Fibroblast of lung (primary cell): ENCODE data around the gene HMGXB4. TPM values are rescaled to one million over a fixed set of nuclear protein-coding genes. Genes with fewer than 3 reads are reported as not detected.

Source experiments
- DNase-seq, 2 donors: peaks; one replicate each; pipeline versions ENCODE4 v3.0.0 to v3.0.0-alpha.2; 2010; ENCODE audit warnings: low read depth in 2 of 2
- H2AFZ ChIP-seq: 2 replicates; pipeline ENCODE4 v1.5.1; 2012; ENCODE audit warnings: low read length, control low read depth, inconsistent platforms
- H3K27ac ChIP-seq: 2 replicates; pipeline ENCODE4 v1.5.1; 2011; ENCODE audit warnings: low read length, control low read depth; ENCODE audit not compliant: insufficient read depth
- H3K27me3 ChIP-seq: 2 replicates; pipeline ENCODE4 v1.5.1; 2011; ENCODE audit warnings: mild to moderate bottlenecking, low read length; ENCODE audit not compliant: control insufficient read depth, insufficient read depth
- H3K36me3 ChIP-seq: 2 replicates; pipeline ENCODE4 v1.5.1; 2011; ENCODE audit warnings: low read length; ENCODE audit not compliant: control insufficient read depth, insufficient read depth
- H3K4me1 ChIP-seq: 2 replicates; pipeline ENCODE4 v1.5.1; 2011; ENCODE audit warnings: low read length; ENCODE audit not compliant: control insufficient read depth, insufficient read depth; ENCODE audit errors: extremely low read depth
- H3K4me2 ChIP-seq: 2 replicates; pipeline ENCODE4 v1.5.1; 2011; ENCODE audit warnings: low read length, control low read depth; ENCODE audit not compliant: insufficient read depth; ENCODE audit errors: extremely low read depth
- H3K4me3 ChIP-seq, 4 experiments: fragments of 200-600 bp in 1 of 4; sonication (generic) in 1 of 4; replicated peaks in 1 of 4; 2 replicates each; pipeline ENCODE4 v1.5.1; 2011 to 2016; ENCODE audit warnings: low read length in 4 of 4, low read depth in 3 of 4, mild to moderate bottlenecking in 3 of 4, control low read depth in 2 of 4, inconsistent platforms in 1 of 4, mixed read lengths in 1 of 4; ENCODE audit not compliant: insufficient read depth in 1 of 4; ENCODE audit errors: control extremely low read depth in 1 of 4
- H3K79me2 ChIP-seq: 2 replicates; pipeline ENCODE4 v1.5.1; 2012; ENCODE audit warnings: mild to moderate bottlenecking, low read length, inconsistent platforms; ENCODE audit not compliant: control insufficient read depth, insufficient read depth
- H3K9ac ChIP-seq: 2 replicates; pipeline ENCODE4 v1.5.1; 2011; ENCODE audit warnings: mild to moderate bottlenecking, low read length, control low read depth; ENCODE audit not compliant: insufficient read depth
- H3K9me3 ChIP-seq: 2 replicates; pipeline ENCODE4 v1.5.1; 2012; ENCODE audit warnings: low read depth, low read length; ENCODE audit not compliant: control insufficient read depth, insufficient read depth
- H4K20me1 ChIP-seq: 2 replicates; pipeline ENCODE4 v1.5.1; 2011; ENCODE audit warnings: low read length; ENCODE audit not compliant: control insufficient read depth, insufficient read depth; ENCODE audit errors: extremely low read depth
- CTCF ChIP-seq, 2 donors: IDR thresholded peaks in 1 of 2; conservative IDR thresholded peaks in 1 of 2; 1 replicate in 1 of 2; 2 replicates in 1 of 2; pipeline ENCODE4 v1.5.1; 2011 to 2012; ENCODE audit warnings: low read length in 2 of 2, control low read depth in 1 of 2, inconsistent platforms in 1 of 2, low read depth in 1 of 2, mild to moderate bottlenecking in 1 of 2
- EZH2 ChIP-seq: IDR thresholded peaks from 2 replicates; pipeline ENCODE4 v1.5.1; 2012; ENCODE audit warnings: low read length, control low read depth, mild to moderate bottlenecking; ENCODE audit errors: missing control alignments
- polyA plus RNA-seq, 2 donors: library from polyadenylated mRNA; depleted of rRNA in 1 of 2; stranded (reverse) in 1 of 2; unstranded in 1 of 2; fragments of >200 nt; gene quantifications; 2 replicates each; pipeline ENCODE4 v1.2.1, GENCODE V29; 2011 to 2012; ENCODE audit warnings: missing spikeins in 1 of 2
- total RNA-seq: library from RNA; depleted of rRNA; stranded (reverse); fragments of >200 nt; gene quantifications from 2 replicates; pipeline ENCODE4 v1.2.1, GENCODE V29; 2014

Gene HMGXB4
- total and polyA plus RNA-seq, 2 donors (not counting 1 experiment from before 2014, with no cell fraction given) = 17.3 to 31.2 TPM

- H4K20me1 ChIP-seq = no peaks in the 10 kb centered on the region
- no peak for DNase-seq
- no peaks in the 10 kb centered on the region for H3K9me3 ChIP-seq
- peaks cover 4% of the 10 kb centered on the region for H3K4me1 ChIP-seq
- H3K4me3 ChIP-seq = no peak overlapping the region
- no peak overlapping the region for H3K9ac ChIP-seq
- peaks cover 8% of the 10 kb centered on the region for H3K36me3 ChIP-seq
- H3K27ac ChIP-seq = no peak overlapping the region
- H2AFZ ChIP-seq = no peak overlapping the region
- peaks cover 1% of the 10 kb centered on the region for H3K79me2 ChIP-seq
- TF ChIP-seq CTCF (conservative IDR thresholded peaks at IDR 0.05 in 1 of 2, IDR thresholded peaks at IDR 0.05 in 1 of 2; ENCODE audit: low read depth in 1 of 2, low read length in 2 of 2) = no peak
- no peak for TF ChIP-seq EZH2
- no peak overlapping the region for H3K4me2 ChIP-seq
- H3K27me3 ChIP-seq = no peaks in the 10 kb centered on the region
These were observed 38.8 kb downstream of the HMGXB4 start for GRCh38 chr22:35296051-35296450.

GRCh38 chr22:35299217-35299672 lies 42.0 kb downstream of the HMGXB4 start:
- peak overlapping the region; percentile 60 to 93 (median 80) for H3K4me3 ChIP-seq
- H3K36me3 ChIP-seq = peaks cover 2% of the 10 kb centered on the region
- no peaks in the 10 kb centered on the region for H3K9me3 ChIP-seq
- H4K20me1 ChIP-seq = no peaks in the 10 kb centered on the region
- H3K4me2 ChIP-seq = peak overlapping the region; percentile 89
- peak overlapping the region; percentile 93 for H3K27ac ChIP-seq
- TF ChIP-seq CTCF (conservative IDR thresholded peaks at IDR 0.05 in 1 of 2, IDR thresholded peaks at IDR 0.05 in 1 of 2; ENCODE audit: low read depth in 1 of 2, low read length in 2 of 2) = no peak
- no peak for TF ChIP-seq EZH2
- peak; percentile 20 to 28 for DNase-seq
- peak overlapping the region; percentile 92 for H3K9ac ChIP-seq
- no peaks in the 10 kb centered on the region for H3K27me3 ChIP-seq
- peaks cover 7% of the 10 kb centered on the region for H3K79me2 ChIP-seq
- H2AFZ ChIP-seq = peak overlapping the region; percentile 87
- peaks cover 4% of the 10 kb centered on the region for H3K4me1 ChIP-seq

GRCh38 chr22:35299673-35300499 lies 42.6 kb downstream of the HMGXB4 start, which contains the start of gene TOM1:
TSS of gene TOM1 (plus strand) at chr22:35299894. CDS start at chr22:35299929, 35 bp downstream.
- Histone ChIP-seq H3K36me3 (peaks cover 3% of the 10 kb centered on the region), H4K20me1 (no peaks in the 10 kb centered on the region), H3K4me1 (peaks cover 4% of the 10 kb centered on the region), H3K4me2 (peak within 1 kb of the TSS; percentile 89), H3K9me3 (no peaks in the 10 kb centered on the region), H3K79me2 (peaks cover 7% of the 10 kb centered on the region), H3K4me3 (peak within 1 kb of the TSS; percentile 76 to 93 (median 82)), H3K27ac (peak within 1 kb of the TSS; percentile 93), H3K27me3 (no peaks in the 10 kb centered on the region), H2AFZ (peak within 1 kb of the TSS; percentile 87), H3K9ac (peak within 1 kb of the TSS; percentile 92)
- TF ChIP-seq EZH2 = no peak
- TF ChIP-seq CTCF (conservative IDR thresholded peaks at IDR 0.05 in 1 of 2, IDR thresholded peaks at IDR 0.05 in 1 of 2; ENCODE audit: low read depth in 1 of 2, low read length in 2 of 2) = no peak
- DNase-seq = peak; percentile 99 to 100
